Measurements from ENCODE around the gene RAB17. TPM values are rescaled to one million over a fixed set of nuclear protein-coding genes. Genes with fewer than 3 reads are reported as not detected.

RAB17 gene
- total and polyA plus RNA-seq, 2 donors, result 0.33 to 6.8 TPM

GRCh38 chr2:237538901-237539300, 51.6 kb downstream of the RAB17 start:
- no peak overlapping the region for H3K4me3 ChIP-seq (ENCODE audit: low read length in 2 of 2)
- H3K36me3 ChIP-seq (ENCODE audit: control insufficient read depth in 2 of 2, insufficient read depth in 2 of 2, low read length in 1 of 2), result no peaks in the 10 kb centered on the region
- peaks cover 2 to 5% of the 10 kb centered on the region in 2 donors for H3K9me3 ChIP-seq (ENCODE audit: control insufficient read depth in 2 of 2, insufficient read depth in 1 of 2, low read length in 1 of 2)
- DNase-seq (ENCODE audit: low read depth in 6 of 9, low spot score in 9 of 9), result no peak
- H3K4me1 ChIP-seq (ENCODE audit: control insufficient read depth in 2 of 2, insufficient read depth in 2 of 2, low read length in 2 of 2), result no peaks in the 10 kb centered on the region
- 96% methylated on average over 18 of the region's 18 CpGs for WGBS
- H3K27ac ChIP-seq (ENCODE audit: low read depth in 1 of 2, low read length in 1 of 2), result no peak overlapping the region
- H3K27me3 ChIP-seq (ENCODE audit: control insufficient read depth in 2 of 2, insufficient read depth in 1 of 2, low read length in 1 of 2), result peaks cover 0 to 3% of the 10 kb centered on the region in 2 donors

GRCh38 chr2:237538001-237538720, 52.4 kb downstream of the RAB17 start:
- no peak for DNase-seq (ENCODE audit: low read depth in 6 of 9, low spot score in 9 of 9)
- no peaks in the 10 kb centered on the region for H3K4me1 ChIP-seq (ENCODE audit: control insufficient read depth in 2 of 2, insufficient read depth in 2 of 2, low read length in 2 of 2)
- H3K9me3 ChIP-seq (ENCODE audit: control insufficient read depth in 2 of 2, insufficient read depth in 1 of 2, low read length in 1 of 2), result peaks cover 2 to 5% of the 10 kb centered on the region in 2 donors

DNA sequence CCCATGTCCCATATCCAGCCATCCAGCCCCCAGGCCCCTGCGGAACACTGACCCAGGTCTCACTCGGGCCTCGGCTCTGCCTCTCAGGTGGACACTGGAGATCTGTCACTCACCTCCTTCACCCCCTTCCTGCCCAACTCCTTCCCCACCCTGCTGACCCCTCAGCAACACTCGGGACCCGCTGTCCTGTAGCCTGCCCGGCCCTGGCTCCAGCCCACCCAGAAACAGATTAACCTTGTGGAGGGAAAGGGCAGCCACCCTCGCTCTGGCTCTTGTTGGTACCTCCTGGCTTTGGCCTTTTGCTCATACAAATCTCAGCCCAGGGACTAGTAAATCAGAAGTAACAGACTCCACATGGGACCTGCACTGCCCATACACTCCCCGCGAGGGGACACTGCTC, 53.9 kb downstream of the RAB17 start:
- peaks cover 0 to 2% of the 10 kb centered on the region in 2 donors for H3K9me3 ChIP-seq (ENCODE audit: control insufficient read depth in 2 of 2, insufficient read depth in 1 of 2, low read length in 1 of 2)
- H3K4me3 ChIP-seq (ENCODE audit: low read length in 2 of 2), result no peak overlapping the region
- H3K27me3 ChIP-seq (ENCODE audit: control insufficient read depth in 2 of 2, insufficient read depth in 1 of 2, low read length in 1 of 2), result peaks cover 0 to 3% of the 10 kb centered on the region in 2 donors
- no peaks in the 10 kb centered on the region for H3K36me3 ChIP-seq (ENCODE audit: control insufficient read depth in 2 of 2, insufficient read depth in 2 of 2, low read length in 1 of 2)
- 92% methylated on average over 9 of the region's 9 CpGs for WGBS
- no peaks in the 10 kb centered on the region for H3K4me1 ChIP-seq (ENCODE audit: control insufficient read depth in 2 of 2, insufficient read depth in 2 of 2, low read length in 2 of 2)
- DNase-seq (ENCODE audit: low read depth in 6 of 9, low spot score in 9 of 9), result no peak
- H3K27ac ChIP-seq (ENCODE audit: low read depth in 1 of 2, low read length in 1 of 2), result no peak overlapping the region

More at GRCh38 chr2:237538001-237538720, 52.4 kb downstream of the RAB17 start:
- H3K27ac ChIP-seq (ENCODE audit: low read depth in 1 of 2, low read length in 1 of 2), result no peak overlapping the region
- H3K36me3 ChIP-seq (ENCODE audit: control insufficient read depth in 2 of 2, insufficient read depth in 2 of 2, low read length in 1 of 2), result no peaks in the 10 kb centered on the region
- H3K27me3 ChIP-seq (ENCODE audit: control insufficient read depth in 2 of 2, insufficient read depth in 1 of 2, low read length in 1 of 2), result peaks cover 0 to 3% of the 10 kb centered on the region in 2 donors
- H3K4me3 ChIP-seq (ENCODE audit: low read length in 2 of 2), result no peak overlapping the region
- 84% methylated on average over 29 of the region's 29 CpGs for WGBS

DNA sequence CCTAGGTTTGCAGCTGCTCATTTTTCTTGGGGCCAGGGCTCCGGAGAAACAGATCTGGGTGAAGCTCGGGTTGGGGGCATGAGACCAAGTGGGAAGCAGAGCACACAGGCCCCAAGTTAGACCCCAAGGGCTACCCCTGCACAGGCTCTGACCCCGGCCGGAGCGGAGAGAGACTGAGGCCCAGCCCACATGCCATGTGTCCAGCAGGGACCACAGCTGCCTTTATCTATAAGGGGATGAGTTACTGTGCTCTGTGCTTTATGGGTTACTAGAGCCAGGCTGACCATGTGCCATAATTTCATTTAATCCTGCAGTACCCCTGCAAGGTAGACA, 54.5 kb downstream of the RAB17 start:
- 80% methylated on average over 5 of the region's 5 CpGs for WGBS
- Histone ChIP-seq H3K27me3 (ENCODE audit: control insufficient read depth in 2 of 2, insufficient read depth in 1 of 2, low read length in 1 of 2) (peaks cover 0 to 3% of the 10 kb centered on the region in 2 donors), H3K27ac (ENCODE audit: low read depth in 1 of 2, low read length in 1 of 2) (no peak overlapping the region), H3K4me1 (ENCODE audit: control insufficient read depth in 2 of 2, insufficient read depth in 2 of 2, low read length in 2 of 2) (no peaks in the 10 kb centered on the region), H3K9me3 (ENCODE audit: control insufficient read depth in 2 of 2, insufficient read depth in 1 of 2, low read length in 1 of 2) (peaks cover 0 to 2% of the 10 kb centered on the region in 2 donors), H3K36me3 (ENCODE audit: control insufficient read depth in 2 of 2, insufficient read depth in 2 of 2, low read length in 1 of 2) (no peaks in the 10 kb centered on the region), H3K4me3 (ENCODE audit: low read length in 2 of 2) (no peak overlapping the region)
- no peak for DNase-seq (ENCODE audit: low read depth in 6 of 9, low spot score in 9 of 9)

- 92% methylated on average over 8 of the region's 8 CpGs for WGBS
- peaks cover 0 to 2% of the 10 kb centered on the region in 2 donors for H3K9me3 ChIP-seq (ENCODE audit: control insufficient read depth in 2 of 2, insufficient read depth in 1 of 2, low read length in 1 of 2)
- no peaks in the 10 kb centered on the region for H3K4me1 ChIP-seq (ENCODE audit: control insufficient read depth in 2 of 2, insufficient read depth in 2 of 2, low read length in 2 of 2)
- DNase-seq (ENCODE audit: low read depth in 6 of 9, low spot score in 9 of 9), result no peak
- peaks cover 0 to 3% of the 10 kb centered on the region in 2 donors for H3K27me3 ChIP-seq (ENCODE audit: control insufficient read depth in 2 of 2, insufficient read depth in 1 of 2, low read length in 1 of 2)
- H3K36me3 ChIP-seq (ENCODE audit: control insufficient read depth in 2 of 2, insufficient read depth in 2 of 2, low read length in 1 of 2), result no peaks in the 10 kb centered on the region
- H3K4me3 ChIP-seq (ENCODE audit: low read length in 2 of 2), result no peak overlapping the region
- no peak overlapping the region for H3K27ac ChIP-seq (ENCODE audit: low read depth in 1 of 2, low read length in 1 of 2)
These were observed 55.0 kb downstream of the RAB17 start for GRCh38 chr2:237535385-237536082.

GRCh38 chr2:237534380-237534779, 56.2 kb downstream of the RAB17 start:
- DNase-seq (ENCODE audit: low read depth in 6 of 9, low spot score in 9 of 9), result no peak
- WGBS, result 96% methylated on average over 1 of the region's 1 CpG
- no peaks in the 10 kb centered on the region for H3K4me1 ChIP-seq (ENCODE audit: control insufficient read depth in 2 of 2, insufficient read depth in 2 of 2, low read length in 2 of 2)
- H3K36me3 ChIP-seq (ENCODE audit: control insufficient read depth in 2 of 2, insufficient read depth in 2 of 2, low read length in 1 of 2), result no peaks in the 10 kb centered on the region
- H3K27me3 ChIP-seq (ENCODE audit: control insufficient read depth in 2 of 2, insufficient read depth in 1 of 2, low read length in 1 of 2), result peaks cover 0 to 3% of the 10 kb centered on the region in 2 donors
- H3K4me3 ChIP-seq (ENCODE audit: low read length in 2 of 2), result no peak overlapping the region
- peaks cover 0 to 2% of the 10 kb centered on the region in 2 donors for H3K9me3 ChIP-seq (ENCODE audit: control insufficient read depth in 2 of 2, insufficient read depth in 1 of 2, low read length in 1 of 2)
- no peak overlapping the region for H3K27ac ChIP-seq (ENCODE audit: low read depth in 1 of 2, low read length in 1 of 2)

- 96% methylated on average over 7 of the region's 7 CpGs for WGBS
- H3K9me3 ChIP-seq (ENCODE audit: control insufficient read depth in 2 of 2, insufficient read depth in 1 of 2, low read length in 1 of 2), result peaks cover 0 to under 1% of the 10 kb centered on the region in 2 donors
- no peak overlapping the region for H3K4me3 ChIP-seq (ENCODE audit: low read length in 2 of 2)
- H3K36me3 ChIP-seq (ENCODE audit: control insufficient read depth in 2 of 2, insufficient read depth in 2 of 2, low read length in 1 of 2), result no peaks in the 10 kb centered on the region
- no peak overlapping the region for H3K27ac ChIP-seq (ENCODE audit: low read depth in 1 of 2, low read length in 1 of 2)
- peaks cover 0 to 3% of the 10 kb centered on the region in 2 donors for H3K27me3 ChIP-seq (ENCODE audit: control insufficient read depth in 2 of 2, insufficient read depth in 1 of 2, low read length in 1 of 2)
- H3K4me1 ChIP-seq (ENCODE audit: control insufficient read depth in 2 of 2, insufficient read depth in 2 of 2, low read length in 2 of 2), result no peaks in the 10 kb centered on the region
- DNase-seq (ENCODE audit: low read depth in 6 of 9, low spot score in 9 of 9), result no peak
These were observed 56.8 kb downstream of the RAB17 start for GRCh38 chr2:237533668-237534161.

DNA sequence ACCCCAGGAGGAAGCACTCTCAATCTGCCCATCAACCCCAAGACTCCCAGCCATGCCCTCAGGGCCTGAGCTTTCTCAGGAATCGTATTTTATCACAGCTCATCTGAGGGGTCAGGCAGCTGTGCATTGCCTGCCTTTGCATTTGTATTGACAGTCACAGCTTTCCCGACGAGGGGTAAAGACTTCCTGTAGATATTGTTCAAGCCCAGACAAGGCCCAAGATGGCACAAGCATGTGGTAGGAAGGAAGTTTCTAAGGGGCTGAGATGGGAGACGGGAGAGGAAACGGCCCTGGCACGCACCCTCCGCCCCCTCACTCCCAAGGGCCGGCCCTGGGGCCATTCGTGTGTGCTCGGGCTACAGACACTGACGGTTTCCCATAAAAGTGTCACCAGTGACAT, 58.4 kb downstream of the RAB17 start:
- Histone ChIP-seq H3K9me3 (ENCODE audit: control insufficient read depth in 2 of 2, insufficient read depth in 1 of 2, low read length in 1 of 2) (no peaks in the 10 kb centered on the region), H3K27me3 (ENCODE audit: control insufficient read depth in 2 of 2, insufficient read depth in 1 of 2, low read length in 1 of 2) (no peaks in the 10 kb centered on the region), H3K4me3 (ENCODE audit: low read length in 2 of 2) (no peak overlapping the region), H3K27ac (ENCODE audit: low read depth in 1 of 2, low read length in 1 of 2) (no peak overlapping the region), H3K4me1 (ENCODE audit: control insufficient read depth in 2 of 2, insufficient read depth in 2 of 2, low read length in 2 of 2) (no peaks in the 10 kb centered on the region), H3K36me3 (ENCODE audit: control insufficient read depth in 2 of 2, insufficient read depth in 2 of 2, low read length in 1 of 2) (no peaks in the 10 kb centered on the region)
- no peak for DNase-seq (ENCODE audit: low read depth in 6 of 9, low spot score in 9 of 9)
- 76% methylated on average over 11 of the region's 11 CpGs for WGBS

Data from thymus (tissue), 11 donors.